Naive thymus-derived CD4-positive, alpha-beta T cell (primary cell): Measurements from ENCODE around the gene PIK3R4. TPM values are rescaled to one million over a fixed set of nuclear protein-coding genes. Genes with fewer than 3 reads are reported as not detected.
A peak's percentile ranks its signal among the peaks of the same experiment; 100 is the strongest.

Source experiments
- ATAC-seq: fragments of 150-1000 bp; cut with Tn5 transposase; 2 replicates; pipeline ENCODE4 v1.10.0; 2021; ENCODE audit warnings: mild to moderate bottlenecking, moderate library complexity
- CTCF ChIA-PET: fragments of 350-600 bp; sonication (Branson Sonifier 250); formaldehyde crosslinking; loops from one replicate; lab custom pipeline; 2021; ENCODE audit warnings: antibody characterized with exemption; lab: Charles Lee
- POLR2A ChIA-PET: fragments of 350-600 bp; sonication (Branson Sonifier 250); formaldehyde crosslinking; loops from one replicate; lab custom pipeline; 2021; ENCODE audit warnings: antibody characterized with exemption, inconsistent platforms; lab: Charles Lee
- DNase-seq, 9 donors: peaks; one replicate each; pipeline versions ENCODE4 v3.0.0 to v3.0.0-alpha.2; 2020 to 2022; ENCODE audit warnings: mixed read lengths in 1 of 9
- H3K27ac ChIP-seq: one replicate; pipeline ENCODE4 v1.7.0; 2013; ENCODE audit warnings: mild to moderate bottlenecking, low read depth, low read length, moderate library complexity
- H3K27me3 ChIP-seq, 2 donors: one replicate each; pipeline ENCODE4 v1.7.0; 2013; ENCODE audit warnings: low read length in 2 of 2, mild to moderate bottlenecking in 2 of 2, moderate library complexity in 2 of 2; ENCODE audit not compliant: control insufficient read depth in 2 of 2, insufficient read depth in 2 of 2
- H3K36me3 ChIP-seq, 3 experiments: 1 replicate in 2 of 3; 2 replicates in 1 of 3; pipeline ENCODE4 v1.7.0; 2013; ENCODE audit warnings: low read length in 3 of 3, mild to moderate bottlenecking in 3 of 3, moderate library complexity in 1 of 3; ENCODE audit not compliant: insufficient read depth in 3 of 3, control insufficient read depth in 2 of 3
- H3K4me1 ChIP-seq, 2 donors: one replicate each; pipeline ENCODE4 v1.7.0; 2013; ENCODE audit warnings: low read length in 2 of 2, mild to moderate bottlenecking in 2 of 2, moderate library complexity in 1 of 2; ENCODE audit not compliant: control insufficient read depth in 2 of 2, insufficient read depth in 2 of 2
- H3K4me3 ChIP-seq: 2 replicates; pipeline ENCODE4 v1.7.0; 2013; ENCODE audit warnings: mild to moderate bottlenecking, low read length
- H3K9me3 ChIP-seq, 3 experiments: 1 replicate in 2 of 3; 2 replicates in 1 of 3; pipeline ENCODE4 v1.7.0; 2013; ENCODE audit warnings: low read length in 3 of 3; ENCODE audit not compliant: control insufficient read depth in 2 of 3
- H3K27ac Mint-ChIP-seq, 9 donors: one replicate each; pipeline ENCODE4 v1.8.0; 2020 to 2022; ENCODE audit warnings: mixed read lengths in 9 of 9, mild to moderate bottlenecking in 8 of 9, moderate library complexity in 5 of 9, inconsistent platforms in 2 of 9
- H3K27me3 Mint-ChIP-seq, 5 donors: one replicate each; pipeline ENCODE4 v1.8.0; 2021 to 2022; ENCODE audit warnings: mixed read lengths in 5 of 5, mild to moderate bottlenecking in 1 of 5
- H3K36me3 Mint-ChIP-seq, 5 donors: one replicate each; pipeline ENCODE4 v1.8.0; 2020 to 2022; ENCODE audit warnings: mixed read lengths in 5 of 5, mild to moderate bottlenecking in 3 of 5, inconsistent platforms in 1 of 5
- H3K4me1 Mint-ChIP-seq, 7 donors: one replicate each; pipeline ENCODE4 v1.8.0; 2020 to 2022; ENCODE audit warnings: mixed read lengths in 7 of 7, mild to moderate bottlenecking in 3 of 7, inconsistent platforms in 1 of 7
- H3K4me3 Mint-ChIP-seq, 10 donors: one replicate each; pipeline ENCODE4 v1.8.0; 2020 to 2022; ENCODE audit warnings: mild to moderate bottlenecking in 10 of 10, mixed read lengths in 10 of 10, moderate library complexity in 6 of 10, inconsistent platforms in 2 of 10
- H3K9me3 Mint-ChIP-seq, 11 donors: one replicate each; pipeline ENCODE4 v1.8.0; 2020 to 2022; ENCODE audit warnings: mixed read lengths in 11 of 11, mild to moderate bottlenecking in 4 of 11, inconsistent platforms in 1 of 11, moderate library complexity in 1 of 11
- intact Hi-C, 2 donors: fragments of 100-400 bp; cut with micrococcal nuclease; formaldehyde crosslinking; loops; one replicate each; pipeline ENCODE4 v1.15.1; 2023
- polyA plus RNA-seq, 2 donors: library from polyadenylated mRNA; unstranded; fragments of 300-500 nt; fragmentation: Illumina TruSeq; gene quantifications; one replicate each; pipeline ENCODE4 v1.2.3, GENCODE V29; 2021
- total RNA-seq, 6 experiments: library from RNA in 5 of 6; stranded (reverse) in 5 of 6; gene quantifications; 1 replicate in 5 of 6; 2 replicates in 1 of 6; pipeline ENCODE4 v1.2.3 and lab custom pipeline; 2021 to 2026

PIK3R4 gene
- total RNA-seq: 10 to 100 TPM; 15.5 to 33.6 (median 27.3) TPM
- 10 to 100 TPM; 27.5 to 47.5 TPM for polyA plus RNA-seq
- 50.7 reads per million, percentile 71 among the genes with 10 or more reads in this experiment for total RNA-seq (lab: John Stamatoyannopoulos, UW)

GRCh38 chr3:130746246-130747039 lies at the start of gene PIK3R4:
TSS of gene PIK3R4 (minus strand) at chr3:130746829. CDS start at chr3:130745218, 1,611 bp downstream.
- intact Hi-C loops: loop anchor here (1.0 to 5.0 kb wide), 15 partner anchors 13 to 1976 kb away; partner anchors contain the start of genes ASTE1 (in 2 of the 2), IFT122 (in 2 of the 2), MRPL3 (in 2 of the 2) and NEK11 (in 2 of the 2)
- Histone ChIP-seq H3K36me3 (peaks cover 0 to 7% (median 0%) of the 10 kb centered on the region in 3 experiments), H3K4me3 (peak within 1 kb of the TSS; percentile 87), H3K27ac (peak within 1 kb of the TSS; percentile 89), H3K9me3 (no peaks in the 10 kb centered on the region), H3K27me3 (no peaks in the 10 kb centered on the region), H3K4me1 (peaks cover 5 to 20% of the 10 kb centered on the region in 2 donors)
- Mint-ChIP-seq H3K4me3 (peak within 1 kb of the TSS in 9 of 10 donors; percentile 82 to 97 (median 93)), H3K27me3 (peaks cover 0 to 3% (median 0%) of the 10 kb centered on the region in 5 donors), H3K36me3 (peaks cover 6 to 26% (median 16%) of the 10 kb centered on the region in 5 donors), H3K4me1 (peaks cover 35 to 62% (median 50%) of the 10 kb centered on the region in 7 donors), H3K9me3 (peaks cover 0 to 4% (median 0%) of the 10 kb centered on the region in 11 donors), H3K27ac (peak within 1 kb of the TSS; percentile 89 to 99 (median 94))
- ChIA-PET POLR2A (interaction anchor here (0.5 to 1.3 kb wide), 5 partner anchors 10 to 205 kb away, joined by 3 to 5 read pairs (median 3); partner anchors contain the start of gene ATP2C1), CTCF (interaction anchor here (0.5 to 1.7 kb wide), 4 partner anchors 10 to 147 kb away, joined by 4 to 6 read pairs (median 4); partner anchors contain the start of gene ATP2C1)
- DNase-seq (peak; percentile 79 to 98 (median 92)), ATAC-seq (peak; percentile 87)

- Mint-ChIP-seq H3K4me1 (no peaks in the 10 kb centered on the region), H3K27me3 (peaks cover 20 to 56% (median 27%) of the 10 kb centered on the region in 5 donors), H3K9me3 (no peaks in the 10 kb centered on the region), H3K36me3 (no peaks in the 10 kb centered on the region), H3K27ac (no peak overlapping the region), H3K4me3 (no peak overlapping the region)
- ATAC-seq: no peak
- Histone ChIP-seq H3K4me1 (no peaks in the 10 kb centered on the region), H3K27me3 (no peaks in the 10 kb centered on the region), H3K36me3 (no peaks in the 10 kb centered on the region), H3K4me3 (no peak overlapping the region), H3K9me3 (no peaks in the 10 kb centered on the region), H3K27ac (no peak overlapping the region)
- intact Hi-C loops: no loop called here
- CTCF ChIA-PET: no interaction called here
- DNase-seq: no peak
- POLR2A ChIA-PET: no interaction called here
Observed at GRCh38 chr3:130795396-130795795, 48.8 kb upstream of the PIK3R4 start.

- Mint-ChIP-seq H3K36me3 (no peaks in the 10 kb centered on the region), H3K4me1 (no peaks in the 10 kb centered on the region), H3K27me3 (peaks cover 20 to 38% (median 23%) of the 10 kb centered on the region in 5 donors), H3K9me3 (no peaks in the 10 kb centered on the region), H3K4me3 (no peak overlapping the region), H3K27ac (no peak overlapping the region)
- Histone ChIP-seq H3K36me3 (no peaks in the 10 kb centered on the region), H3K27me3 (no peaks in the 10 kb centered on the region), H3K9me3 (no peaks in the 10 kb centered on the region), H3K4me3 (no peak overlapping the region), H3K4me1 (no peaks in the 10 kb centered on the region), H3K27ac (no peak overlapping the region)
- POLR2A ChIA-PET: no interaction called here
- no peak for DNase-seq
- ATAC-seq: no peak
- CTCF ChIA-PET: interaction anchor here (0.7 to 1.0 kb wide), 4 partner anchors 32 to 1553 kb away, joined by 3 read pairs; partner anchors contain the start of gene ATP2C1
- intact Hi-C loops: no loop called here
Observed at GRCh38 chr3:130792246-130792645, 45.6 kb upstream of the PIK3R4 start.

- intact Hi-C loops: no loop called here
- H3K4me3 Mint-ChIP-seq: no peak overlapping the region
- ChIA-PET POLR2A (no interaction called here), CTCF (no interaction called here)
- H3K9me3 Mint-ChIP-seq: no peaks in the 10 kb centered on the region
- Histone ChIP-seq H3K9me3 (no peaks in the 10 kb centered on the region), H3K4me3 (no peak overlapping the region), H3K27me3 (no peaks in the 10 kb centered on the region), H3K27ac (no peak overlapping the region), H3K4me1 (no peaks in the 10 kb centered on the region), H3K36me3 (no peaks in the 10 kb centered on the region)
- H3K27me3 Mint-ChIP-seq: peaks cover 20 to 36% (median 23%) of the 10 kb centered on the region in 5 donors
- no peaks in the 10 kb centered on the region for H3K4me1 Mint-ChIP-seq
- H3K36me3 Mint-ChIP-seq: no peaks in the 10 kb centered on the region
- no peak overlapping the region for H3K27ac Mint-ChIP-seq
- DNase-seq (no peak), ATAC-seq (no peak)
Observed at GRCh38 chr3:130789782-130790322, 43.2 kb upstream of the PIK3R4 start.

DNA sequence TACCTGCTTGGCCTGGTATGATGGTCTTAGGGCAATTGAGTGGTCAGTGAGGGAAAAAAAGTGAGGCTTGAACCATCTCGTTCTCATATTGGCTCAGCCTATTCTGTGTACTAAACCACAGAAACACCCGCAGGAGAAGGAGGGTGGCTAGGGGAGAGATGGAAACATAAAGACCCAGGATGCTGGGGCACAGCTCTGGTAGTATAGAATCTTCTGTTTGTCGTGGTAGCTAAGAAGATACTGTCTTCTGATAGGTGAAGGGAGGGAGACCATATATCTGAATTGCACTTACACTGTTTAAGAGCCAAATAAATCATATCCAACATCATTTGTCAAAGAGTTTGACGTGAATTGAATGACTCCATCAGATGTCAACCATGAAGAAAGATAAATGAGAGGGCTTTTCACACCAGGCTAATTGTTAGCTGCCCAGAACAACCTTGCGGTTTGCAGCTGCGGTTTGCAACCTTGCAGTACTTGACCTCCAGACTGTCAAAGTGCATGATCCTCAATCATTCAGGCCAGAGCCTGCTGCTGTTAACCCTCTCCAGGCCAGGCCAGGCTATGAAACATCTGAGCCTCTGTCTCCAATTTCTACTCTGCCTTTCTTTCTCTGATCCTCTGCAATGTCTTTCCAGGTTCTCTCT lies 40.9 kb upstream of the PIK3R4 start:
- peaks cover 14 to 30% (median 14%) of the 10 kb centered on the region in 5 donors for H3K27me3 Mint-ChIP-seq
- no peak for DNase-seq
- Histone ChIP-seq H3K27ac (no peak overlapping the region), H3K4me3 (no peak overlapping the region), H3K9me3 (no peaks in the 10 kb centered on the region), H3K4me1 (no peaks in the 10 kb centered on the region), H3K27me3 (no peaks in the 10 kb centered on the region), H3K36me3 (no peaks in the 10 kb centered on the region)
- POLR2A ChIA-PET: no interaction called here
- CTCF ChIA-PET: no interaction called here
- no peak overlapping the region for H3K27ac Mint-ChIP-seq
- no peaks in the 10 kb centered on the region for H3K36me3 Mint-ChIP-seq
- no peak overlapping the region for H3K4me3 Mint-ChIP-seq
- H3K9me3 Mint-ChIP-seq: no peaks in the 10 kb centered on the region
- intact Hi-C loops: no loop called here
- H3K4me1 Mint-ChIP-seq: no peaks in the 10 kb centered on the region
- ATAC-seq: no peak

DNA sequence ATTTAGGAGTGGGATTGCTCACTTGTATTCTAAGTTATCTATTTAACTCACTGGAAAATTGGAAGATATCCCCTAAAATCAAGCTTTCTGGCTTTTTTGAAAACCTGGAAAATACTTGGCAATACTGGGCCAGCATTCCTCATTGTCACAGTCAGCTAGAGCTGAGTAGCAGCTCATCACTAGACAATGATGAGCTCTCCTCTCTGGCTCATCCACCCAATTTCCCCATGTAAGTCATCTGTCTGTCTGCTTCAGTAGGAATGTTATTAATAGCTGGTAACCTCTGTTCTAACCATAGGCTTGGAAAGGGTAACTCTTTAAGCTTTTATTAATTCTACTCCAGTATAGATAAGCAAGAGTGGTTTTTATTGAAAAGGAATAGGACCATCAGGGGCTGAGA lies 39.7 kb upstream of the PIK3R4 start:
- intact Hi-C loops: no loop called here
- H3K27ac ChIP-seq: no peak overlapping the region
- H3K9me3 ChIP-seq: no peaks in the 10 kb centered on the region
- ATAC-seq: no peak
- CTCF ChIA-PET: no interaction called here
- POLR2A ChIA-PET: no interaction called here
- no peaks in the 10 kb centered on the region for H3K4me1 ChIP-seq
- Mint-ChIP-seq H3K27ac (no peak overlapping the region), H3K4me1 (no peaks in the 10 kb centered on the region), H3K9me3 (no peaks in the 10 kb centered on the region), H3K4me3 (no peak overlapping the region), H3K27me3 (peaks cover 6 to 25% (median 10%) of the 10 kb centered on the region in 5 donors), H3K36me3 (no peaks in the 10 kb centered on the region)
- no peaks in the 10 kb centered on the region for H3K36me3 ChIP-seq
- H3K27me3 ChIP-seq: no peaks in the 10 kb centered on the region
- DNase-seq: no peak
- no peak overlapping the region for H3K4me3 ChIP-seq
